Left colon (tissue), 2 donors: ENCODE data around the gene TAF8. TPM values are rescaled to one million over a fixed set of nuclear protein-coding genes. Genes with fewer than 3 reads are reported as not detected.
"Not testable (repeated sequence)": the region's sequence is repeated elsewhere in the genome, so short reads cannot be mapped to it uniquely, and the experiment has no call there.

ENCODE experiments used
- ATAC-seq: fragments of 200-7000 bp; cut with Tn5 transposase; one replicate; pipeline ENCODE4 v1.9.1; 2020; ENCODE audit warnings: mild to moderate bottlenecking, moderate library complexity
- DNase-seq, 2 donors: peaks; one replicate each; pipeline ENCODE4 v3.0.0-alpha.2; 2020
- intact Hi-C, 2 donors: fragments of 100-400 bp; cut with DNase I in 1 of 2; cut with micrococcal nuclease in 1 of 2; formaldehyde crosslinking; loops; one replicate each; pipeline versions ENCODE4 v1.11.2 to v1.14.0; 2022; cut with DNase I, micrococcal nuclease
- long read RNA-seq: library from polyadenylated mRNA; unstranded; transcript quantifications from one replicate; pipeline ENCODE4 v2.0.0, GENCODE V29; 2021
- total RNA-seq, 2 donors: library from RNA; stranded (reverse); fragmentation: NEBNext Ultra II Directional; extraction: Animal tissue kit (Norgen Biotek cat#: 25700); gene quantifications; one replicate each; pipeline ENCODE4 v1.2.1, GENCODE V29; 2021
- donor health status: DM: no; HTN: no; CAD: no.
- donor health status: DM: yes; HTN: yes; CAD: no.

TAF8 gene, protein sequence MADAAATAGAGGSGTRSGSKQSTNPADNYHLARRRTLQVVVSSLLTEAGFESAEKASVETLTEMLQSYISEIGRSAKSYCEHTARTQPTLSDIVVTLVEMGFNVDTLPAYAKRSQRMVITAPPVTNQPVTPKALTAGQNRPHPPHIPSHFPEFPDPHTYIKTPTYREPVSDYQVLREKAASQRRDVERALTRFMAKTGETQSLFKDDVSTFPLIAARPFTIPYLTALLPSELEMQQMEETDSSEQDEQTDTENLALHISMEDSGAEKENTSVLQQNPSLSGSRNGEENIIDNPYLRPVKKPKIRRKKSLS
- total RNA-seq: 10 to 100 TPM; 19.0 to 19.7 TPM
- long read RNA-seq, partial matches to known transcripts: 0 of 7 reads
- long read RNA-seq, other reads (novel, unspliced or antisense): 7 of 7 reads

DNA sequence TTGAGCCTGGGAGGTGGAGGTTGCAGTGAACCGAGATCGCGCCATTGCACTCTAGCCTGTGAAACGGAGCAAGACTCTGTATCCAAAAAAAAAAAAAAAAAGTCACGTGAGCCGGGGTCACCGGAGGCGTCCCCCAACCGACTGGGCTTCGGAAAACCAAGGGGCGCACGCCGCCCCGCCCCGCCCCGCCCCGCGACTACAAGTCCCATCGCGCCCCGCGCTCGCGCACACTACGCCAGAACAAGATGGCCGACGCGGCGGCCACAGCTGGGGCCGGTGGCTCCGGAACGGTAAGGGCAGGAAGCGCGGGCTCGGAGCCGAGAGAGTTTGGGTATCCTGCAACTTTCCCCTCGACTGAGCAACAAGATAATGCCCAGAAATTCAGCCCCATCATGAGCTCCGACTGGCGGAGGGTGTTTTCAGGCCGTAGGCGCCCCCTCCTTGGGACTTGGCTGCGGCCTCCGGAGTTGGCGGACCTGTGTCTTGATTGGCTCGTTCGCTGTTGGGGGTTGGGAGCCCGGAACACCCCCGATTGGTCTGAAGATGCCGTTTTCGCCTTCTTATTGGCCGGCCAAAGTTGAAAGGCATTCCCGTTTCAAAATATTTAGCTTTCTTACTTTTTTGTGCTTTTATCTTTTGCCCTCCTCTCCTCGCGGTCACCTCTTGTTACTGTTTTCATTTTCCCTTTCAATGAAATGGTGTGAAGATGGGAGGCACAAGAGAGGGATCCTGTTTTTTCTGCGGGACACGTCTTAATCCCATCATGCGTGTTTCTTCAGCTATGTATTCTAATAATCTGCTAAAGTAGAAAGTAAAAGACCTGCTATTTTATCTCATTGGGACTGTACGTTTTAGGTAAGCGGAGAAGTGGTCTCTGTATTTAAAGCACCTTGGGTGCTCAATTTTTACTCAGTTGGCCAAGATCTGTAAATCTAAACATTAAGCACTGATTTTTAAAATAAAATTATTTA lies at the start of gene TAF8:
TAF8 (plus strand) TSS at position 228 of the 971 bp plus-strand sequence; CDS start at position 246, 18 bp downstream.
- intact Hi-C loops: no loop called here
- DNase-seq (peak; percentile 92 to 94), ATAC-seq (peak; percentile 77)

- intact Hi-C loops: no loop called here
- ATAC-seq: no peak
- DNase-seq: no peak
Measured at GRCh38 chr6:42001506-42001905, 48.8 kb upstream of the TAF8 start.

DNA sequence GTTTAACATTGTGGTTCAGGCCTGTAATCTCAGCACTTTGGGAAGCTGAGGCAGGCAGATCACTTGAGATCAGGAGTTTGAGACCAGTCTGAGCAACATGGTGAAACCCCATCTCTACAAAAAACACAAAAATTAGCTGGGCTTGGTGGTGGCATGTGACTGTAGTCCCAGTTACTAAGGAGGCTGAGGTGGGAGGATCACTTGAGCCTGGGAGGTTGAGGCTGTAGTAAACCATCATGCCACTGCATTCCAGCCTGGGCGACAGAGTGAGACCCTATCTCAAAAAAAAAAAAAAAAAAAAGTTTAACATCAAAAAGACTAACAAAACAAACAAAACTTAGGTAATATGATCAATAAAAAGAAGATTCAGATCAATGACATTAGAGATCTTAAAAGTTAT lies 46.7 kb upstream of the TAF8 start:
- DNase-seq, ATAC-seq, intact Hi-C loops: not testable (repeated sequence)

GRCh38 chr6:42007286-42008137 lies 42.8 kb upstream of the TAF8 start:
- intact Hi-C loops: no loop called here
- DNase-seq: no peak
- ATAC-seq: no peak

DNA sequence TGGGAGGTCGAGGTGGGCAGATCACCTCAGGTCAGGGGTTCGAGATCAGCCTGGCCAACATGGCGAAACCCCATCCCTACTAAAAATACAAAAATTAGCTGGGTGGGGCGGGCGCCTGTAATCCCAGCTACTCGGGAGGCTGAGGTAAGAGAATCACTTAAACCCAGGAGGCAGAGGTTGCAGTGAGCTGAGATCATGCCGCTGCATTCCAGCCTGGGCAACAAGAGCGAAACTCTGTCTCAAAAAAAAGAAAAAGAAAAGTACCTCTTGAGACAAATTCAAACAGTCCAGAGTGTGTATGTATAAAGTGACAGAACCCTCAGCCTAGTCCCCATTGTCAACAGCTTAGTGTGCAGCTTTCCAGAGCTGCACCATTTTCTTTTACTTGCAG lies 42.2 kb upstream of the TAF8 start:
- intact Hi-C loops, ATAC-seq, DNase-seq: not testable (repeated sequence)

DNA sequence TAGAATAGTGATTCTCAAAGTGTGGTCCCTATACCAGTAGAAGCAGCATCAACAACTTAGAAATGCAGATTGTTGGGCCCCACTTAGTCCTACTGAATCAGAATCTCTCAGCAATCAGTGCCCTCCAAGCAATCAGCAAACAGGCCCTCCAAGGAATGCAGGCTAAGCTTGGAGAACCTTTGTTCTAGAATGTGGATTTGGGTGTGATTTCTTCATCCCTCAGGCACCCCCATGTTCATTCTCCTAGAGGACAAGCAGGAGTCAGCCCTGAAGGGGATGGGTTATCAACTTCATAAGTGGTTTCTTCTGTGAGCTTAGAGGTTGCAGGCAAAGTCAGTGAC lies 40.5 kb upstream of the TAF8 start:
- intact Hi-C loops: no loop called here
- DNase-seq (no peak), ATAC-seq (no peak)

DNA sequence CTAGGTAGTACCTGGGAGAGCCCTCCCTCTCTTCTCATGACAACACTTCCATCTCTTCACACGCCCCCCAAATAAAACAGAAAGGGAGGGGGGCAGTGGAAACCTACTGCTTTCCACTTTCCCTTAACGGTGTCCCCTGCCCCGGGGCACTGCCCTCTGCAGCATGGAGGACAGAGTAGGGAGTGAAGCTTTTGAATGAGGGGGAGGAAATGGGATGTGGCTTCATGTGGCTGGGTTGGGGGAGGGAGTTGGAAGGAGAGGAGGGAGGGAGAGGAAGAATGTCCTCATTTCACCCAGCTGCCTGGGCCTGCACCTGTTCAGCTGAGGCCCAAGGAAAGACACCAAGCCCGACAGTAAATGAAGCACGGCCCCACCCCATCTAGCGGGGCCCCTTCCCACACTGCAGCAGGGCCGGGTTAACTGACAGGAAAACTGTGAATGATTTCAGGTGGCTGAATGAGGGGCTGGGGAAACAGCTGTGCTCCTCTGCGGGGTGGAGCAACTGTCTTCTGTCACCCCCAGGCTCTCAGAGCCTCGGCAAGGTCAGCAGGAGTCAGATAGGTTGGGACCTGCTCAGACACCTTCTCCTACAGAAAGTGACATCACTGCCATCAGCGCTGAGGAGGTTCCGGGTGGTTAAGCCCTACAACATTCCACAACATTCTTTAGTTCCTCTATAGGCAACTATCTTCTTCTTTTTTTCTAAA lies 40.0 kb upstream of the TAF8 start:
- DNase-seq (no peak), ATAC-seq (peak; percentile 48)
- intact Hi-C loops: no loop called here

- no peak for ATAC-seq
- intact Hi-C loops: no loop called here
- DNase-seq: no peak
Measured at GRCh38 chr6:42010909-42011308, 39.4 kb upstream of the TAF8 start.

- DNase-seq (no peak), ATAC-seq (no peak)
- intact Hi-C loops: no loop called here
Measured at GRCh38 chr6:42012501-42013133, 37.7 kb upstream of the TAF8 start.

DNA sequence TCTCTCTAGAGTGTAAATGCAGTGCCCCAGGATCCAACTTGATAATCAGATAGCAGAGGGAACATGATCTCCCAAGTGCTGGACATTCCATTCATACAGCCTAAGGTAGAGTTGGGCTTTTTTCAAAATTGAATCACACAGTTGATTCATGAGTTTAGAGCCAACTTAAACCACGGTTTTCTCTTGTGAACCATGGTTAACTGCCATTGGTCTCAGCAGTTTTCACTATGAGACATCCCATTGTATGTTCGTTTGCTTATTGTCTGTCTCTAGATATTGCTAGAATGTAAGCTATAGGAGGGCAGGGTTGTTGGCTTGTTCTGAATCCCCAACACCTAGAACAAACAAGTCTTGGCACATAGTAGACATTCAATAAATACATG lies 37.2 kb upstream of the TAF8 start:
- ATAC-seq: no peak
- intact Hi-C loops: no loop called here
- no peak for DNase-seq

GRCh38 chr6:42017021-42017643 lies 33.2 kb upstream of the TAF8 start:
- intact Hi-C loops: no loop called here
- ATAC-seq (no peak), DNase-seq (no peak)

- ATAC-seq: no peak
- intact Hi-C loops: no loop called here
Measured at GRCh38 chr6:42020967-42021366, 29.4 kb upstream of the TAF8 start.

DNA sequence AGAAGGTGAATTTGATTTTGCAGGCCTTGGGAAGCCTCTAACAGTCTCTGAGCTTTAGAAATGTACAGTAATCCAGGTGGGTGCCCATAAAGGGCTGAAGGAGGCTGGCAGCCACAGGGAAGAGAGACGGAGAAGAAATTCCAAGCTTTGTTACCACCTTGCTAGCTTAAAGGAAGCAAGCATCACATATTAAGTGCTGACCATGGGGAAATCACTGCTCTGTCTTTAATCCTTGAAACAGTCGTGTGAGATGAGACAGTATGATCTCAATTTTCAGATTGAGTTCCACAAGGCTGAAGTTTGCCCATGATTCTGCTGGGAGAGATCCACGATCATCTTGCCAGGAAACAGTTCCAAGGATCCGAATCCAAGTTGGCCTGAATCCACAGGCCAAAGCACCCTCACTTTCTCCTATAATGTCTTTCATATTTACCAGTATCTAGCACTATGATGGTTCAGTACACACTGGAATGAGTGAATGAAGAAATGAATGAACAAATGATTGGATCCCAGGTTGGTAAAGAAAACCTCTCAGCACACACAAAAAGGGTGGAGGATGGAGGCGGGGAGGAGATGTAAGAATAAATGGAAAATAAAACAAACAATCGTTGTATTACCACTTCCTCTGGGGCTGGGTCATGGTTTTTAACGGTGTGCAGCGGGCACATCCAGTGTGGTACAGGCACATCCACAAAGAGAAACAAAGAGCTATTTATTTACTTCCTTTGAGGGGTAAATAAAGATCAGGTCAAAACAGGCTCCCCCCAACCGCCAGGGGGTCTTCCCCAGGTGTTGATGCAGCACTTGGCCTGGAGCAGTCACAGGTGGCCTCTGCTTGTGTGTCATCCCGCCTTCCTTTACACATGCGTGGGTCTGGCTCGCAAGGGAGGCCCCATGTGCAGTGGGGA lies 28.2 kb upstream of the TAF8 start:
- intact Hi-C loops: no loop called here
- no peak for DNase-seq
- no peak for ATAC-seq

More at GRCh38 chr6:42020967-42021366, 29.4 kb upstream of the TAF8 start:
- DNase-seq: no peak

DNA sequence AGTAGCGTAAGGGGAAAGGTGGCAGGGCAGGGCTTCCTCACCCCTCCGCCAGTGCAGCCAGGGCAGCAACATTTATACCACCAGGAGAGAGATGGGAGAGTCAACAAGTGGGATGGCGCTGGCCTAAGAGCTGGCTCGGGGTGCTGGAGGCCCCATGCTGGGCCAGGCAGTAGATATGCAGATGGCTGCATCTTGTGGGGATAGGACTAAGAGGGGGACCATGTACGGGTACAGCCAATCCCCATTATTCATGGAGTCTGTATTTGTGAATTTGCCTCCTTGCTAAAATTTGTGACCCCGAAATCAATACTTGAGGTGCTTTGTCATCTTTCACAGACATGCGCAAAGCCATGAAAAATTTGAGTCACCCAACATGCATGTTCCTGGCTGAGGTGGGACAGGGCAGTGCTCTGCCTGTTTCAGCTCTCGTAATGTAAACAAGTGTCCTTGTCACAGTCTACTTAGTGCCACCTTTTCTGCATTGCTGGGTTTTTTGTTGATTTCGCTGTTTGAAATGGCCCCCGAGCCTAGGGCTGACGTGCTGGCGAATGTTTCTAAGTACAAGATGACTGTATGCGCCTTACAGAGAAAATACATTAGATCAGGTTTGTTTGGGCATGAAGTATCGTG lies 27.5 kb upstream of the TAF8 start:
- DNase-seq (no peak), ATAC-seq (no peak)
- intact Hi-C loops: no loop called here

- ATAC-seq (no peak), DNase-seq (no peak)
- intact Hi-C loops: no loop called here
Measured at GRCh38 chr6:42025066-42025844, 25.1 kb upstream of the TAF8 start.
